ENCODE results near the gene MTA3. TPM values are rescaled to one million over a fixed set of nuclear protein-coding genes. Genes with fewer than 3 reads are reported as not detected.

The MTA3 gene
- total and polyA plus RNA-seq, 11 donors: 11.9 to 31.8 (median 23.3) TPM

DNA sequence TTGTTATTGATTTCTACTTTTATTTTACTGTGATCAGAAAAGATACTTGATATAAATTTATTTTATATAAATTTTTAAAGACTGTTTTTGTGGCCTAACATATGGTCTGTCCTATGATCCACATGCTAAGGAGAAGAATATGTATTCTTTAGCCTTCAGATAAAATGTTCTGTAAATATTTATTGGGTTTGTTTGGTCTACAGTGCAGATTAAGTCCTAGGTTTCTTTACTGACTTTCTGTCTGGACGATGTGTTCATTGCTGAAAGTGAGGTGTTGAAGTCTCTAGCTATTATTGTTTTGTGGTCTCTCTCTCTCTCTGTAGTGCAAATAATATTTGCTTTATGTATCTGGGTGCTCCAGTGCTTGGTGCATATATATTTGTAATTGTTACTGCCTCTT is 165.4 kb downstream of the MTA3 start:
- H3K4me3 ChIP-seq: no peak overlapping the region
- ATAC-seq: no peak
- H3K36me3 ChIP-seq: peaks cover 0 to 26% (median 0%) of the 10 kb centered on the region in 9 donors
- intact Hi-C loops (cut with DNase I): no loop called here
- 93 to 100% (median 96%) methylated on average over 1 of the region's 1 CpG for WGBS, 4 donors
- DNase-seq: no peak
- no peak overlapping the region for H3K27ac ChIP-seq
- H3K4me1 ChIP-seq: no peaks in the 10 kb centered on the region
- no peak for TF ChIP-seq POLR2A (IDR thresholded peaks at IDR 0.05)
- TF ChIP-seq CTCF (IDR thresholded peaks at IDR 0.05): no peak
- H3K27me3 ChIP-seq: no peaks in the 10 kb centered on the region
- peaks cover 0 to 43% (median 14%) of the 10 kb centered on the region in 12 donors for H3K9me3 ChIP-seq

DNA sequence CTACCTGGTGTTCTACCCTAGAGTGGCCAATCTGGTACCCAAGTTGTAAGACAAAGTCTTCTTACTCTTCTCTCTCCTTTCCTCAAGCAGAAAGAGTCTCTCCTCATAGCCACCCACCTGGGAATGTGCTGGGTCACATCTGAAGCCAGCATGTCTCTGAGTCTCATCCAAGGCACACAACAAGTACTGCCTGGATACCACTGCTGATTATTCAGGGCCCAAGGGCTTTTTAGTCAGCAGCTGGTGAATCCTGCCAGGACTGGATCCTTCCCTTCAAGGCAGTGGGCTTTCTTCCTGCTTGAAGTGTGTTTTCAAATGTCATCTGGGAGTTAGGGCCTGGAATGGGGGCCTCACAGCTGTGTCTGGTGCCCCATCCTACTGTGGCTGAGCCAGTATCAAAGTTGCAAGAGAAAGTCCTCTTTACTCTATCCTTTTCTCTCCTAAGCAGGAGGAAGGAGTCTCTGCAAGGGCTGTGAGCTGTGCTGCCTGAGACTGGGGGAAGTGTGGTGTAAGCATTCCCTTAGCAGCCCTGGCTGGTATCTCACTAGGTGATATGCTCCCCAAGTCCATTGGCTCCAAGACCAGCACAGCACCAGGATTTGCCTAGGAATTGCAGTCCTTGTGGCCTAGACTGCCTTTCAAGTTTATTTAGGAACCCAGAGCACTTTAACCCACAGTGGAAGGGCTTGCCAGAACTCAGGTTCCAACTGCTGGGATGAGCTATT is 168.3 kb downstream of the MTA3 start:
- H3K27me3 ChIP-seq: no peaks in the 10 kb centered on the region
- no peak overlapping the region for H3K27ac ChIP-seq
- no peak for ATAC-seq
- DNase-seq: no peak
- no peaks in the 10 kb centered on the region for H3K4me1 ChIP-seq
- intact Hi-C loops (cut with DNase I): no loop called here
- peaks cover 0 to 26% (median 0%) of the 10 kb centered on the region in 9 donors for H3K36me3 ChIP-seq
- H3K4me3 ChIP-seq: no peak overlapping the region
- H3K9me3 ChIP-seq: peaks cover 0 to 27% (median 10%) of the 10 kb centered on the region in 12 donors
- TF ChIP-seq CTCF (IDR thresholded peaks at IDR 0.05): no peak
- TF ChIP-seq POLR2A (IDR thresholded peaks at IDR 0.05): no peak

GRCh38 chr2:42741140-42741539 is 172.7 kb downstream of the MTA3 start:
- H3K4me3 ChIP-seq: no peak overlapping the region
- TF ChIP-seq CTCF (IDR thresholded peaks at IDR 0.05) (no peak), POLR2A (IDR thresholded peaks at IDR 0.05) (no peak)
- WGBS, 4 donors: 82 to 91% (median 86%) methylated on average over 3 of the region's 3 CpGs
- intact Hi-C loops (cut with DNase I): no loop called here
- ATAC-seq: no peak
- DNase-seq: no peak
- peaks cover 0 to 1% (median 0%) of the 10 kb centered on the region in 12 donors for H3K9me3 ChIP-seq
- no peaks in the 10 kb centered on the region for H3K4me1 ChIP-seq
- no peaks in the 10 kb centered on the region for H3K27me3 ChIP-seq
- H3K27ac ChIP-seq: no peak overlapping the region
- peaks cover 0 to 10% (median 0%) of the 10 kb centered on the region in 9 donors for H3K36me3 ChIP-seq

DNA sequence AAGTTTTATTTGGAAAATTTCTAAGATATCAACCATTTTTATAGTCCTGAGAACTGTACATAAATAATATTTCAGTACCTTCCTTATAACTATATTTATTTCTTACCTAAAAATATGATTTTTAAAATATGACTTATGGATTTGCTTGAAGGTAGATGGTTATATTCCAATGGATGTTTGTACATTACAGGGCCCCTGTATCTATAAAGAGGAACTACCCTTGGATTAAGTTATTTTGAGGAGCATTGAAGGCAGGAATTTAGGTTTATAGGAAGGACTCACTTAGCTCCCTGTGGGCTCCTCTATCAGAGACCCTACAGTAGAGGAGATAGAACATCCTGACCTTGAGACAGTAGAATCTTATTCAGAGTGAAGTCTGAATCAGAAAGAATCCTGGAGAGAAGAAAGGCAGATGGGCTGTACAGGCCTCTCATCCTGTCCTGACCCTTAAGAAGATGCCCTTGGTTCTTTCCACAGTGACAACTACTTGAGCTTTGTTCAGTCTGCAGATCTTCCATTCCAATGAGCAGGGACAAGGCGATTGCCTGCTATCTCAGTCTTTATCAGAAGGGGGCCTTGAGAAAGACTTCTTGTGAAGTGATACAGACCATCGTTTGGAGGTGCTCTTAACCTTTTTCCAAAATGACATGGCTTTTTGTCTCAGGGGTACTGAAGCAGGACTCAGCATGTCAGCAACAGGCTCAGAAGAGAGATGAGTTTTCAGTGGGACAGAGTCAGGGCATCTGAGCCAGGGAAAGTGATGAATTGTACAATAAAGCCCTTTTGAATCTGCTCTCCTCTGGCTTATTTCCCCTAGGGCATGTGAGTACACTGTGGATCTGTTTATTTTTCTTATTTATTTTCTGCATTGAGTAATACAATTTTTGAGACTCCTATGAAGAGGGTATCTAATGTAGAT is 174.6 kb downstream of the MTA3 start:
- H3K9me3 ChIP-seq: no peaks in the 10 kb centered on the region
- H3K36me3 ChIP-seq: peaks cover 0 to 6% (median 0%) of the 10 kb centered on the region in 9 donors
- H3K4me3 ChIP-seq: no peak overlapping the region
- H3K4me1 ChIP-seq: no peaks in the 10 kb centered on the region
- ATAC-seq (no peak), DNase-seq (no peak)
- intact Hi-C loops (cut with DNase I): no loop called here
- 64 to 92% (median 79%) methylated on average over 2 of the region's 2 CpGs for WGBS, 4 donors
- no peaks in the 10 kb centered on the region for H3K27me3 ChIP-seq
- no peak for TF ChIP-seq CTCF (IDR thresholded peaks at IDR 0.05)
- no peak for TF ChIP-seq POLR2A (IDR thresholded peaks at IDR 0.05)
- H3K27ac ChIP-seq: no peak overlapping the region
